ENCODE measurements around the gene DHCR24. TPM values are rescaled to one million over a fixed set of nuclear protein-coding genes. Genes with fewer than 3 reads are reported as not detected.

DHCR24 gene
- total and polyA plus RNA-seq, 2 of the 13 experiments (the other 11 are each of a cell fraction or from before 2014, with no cell fraction given): 374 to 448 TPM

DNA sequence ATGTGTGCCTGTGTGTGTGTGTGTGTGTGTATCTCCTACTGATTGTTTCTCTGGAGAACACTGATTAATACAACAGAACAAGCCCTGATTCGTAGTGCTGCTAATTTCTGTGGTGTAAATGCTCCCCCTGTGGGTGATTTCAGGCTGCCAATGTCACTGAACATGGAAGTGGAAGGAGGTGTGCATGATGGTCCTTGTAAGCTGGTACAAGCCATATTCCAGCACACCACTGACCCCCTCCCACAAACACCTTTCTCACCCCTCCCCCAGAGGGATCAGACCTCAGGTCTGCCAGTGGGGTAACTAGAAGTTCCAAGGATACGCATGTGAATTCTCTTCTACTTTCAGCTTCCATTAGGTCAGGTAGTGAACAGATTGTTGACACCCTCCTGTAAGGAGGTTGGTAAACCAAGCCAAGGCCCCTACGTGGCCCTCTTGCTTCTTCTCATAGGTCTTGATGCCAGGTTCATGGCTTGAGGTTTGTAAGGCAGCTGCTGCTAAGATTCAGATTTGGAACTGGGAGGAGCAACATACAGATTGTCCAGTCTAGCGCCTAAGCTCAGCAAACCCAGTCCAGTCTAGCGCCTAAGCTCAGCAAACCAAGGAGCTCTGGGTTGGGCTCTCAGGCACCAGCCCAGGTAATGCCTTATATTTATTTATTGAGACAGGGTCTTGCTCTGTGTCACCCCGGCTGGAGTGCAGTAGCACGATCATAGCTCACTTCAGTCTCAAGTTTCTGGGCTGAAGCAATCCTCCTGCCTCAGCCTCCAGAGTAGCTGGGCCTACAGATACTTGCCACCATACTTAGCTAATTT lies 38.7 kb downstream of the DHCR24 start:
- ChIA-PET CTCF (ENCODE audit: low intra/inter-chr PET ratio, low total read pairs) (no interaction called here), POLR2A (interaction anchor here (1.3 to 6.6 kb wide), 6 partner anchors 10 to 39 kb away, joined by 3 to 52 read pairs (median 16); partner anchors contain the start of gene DHCR24)
- FAIRE-seq (no peak), DNase-seq (ENCODE audit: low spot score) (no peak), ATAC-seq (no peak)
- 71% methylated on average over 4 of the region's 7 CpGs for WGBS (ENCODE audit: low lambda C conversion rate)
- Histone ChIP-seq H2AFZ (ENCODE audit: low read length) (no peak overlapping the region), H3K4me3 (replicated peaks in 1 of 3; ENCODE audit: insufficient read depth in 1 of 3, low read depth in 2 of 3, low read length in 3 of 3) (no peak overlapping the region), H4K20me1 (ENCODE audit: insufficient read depth, low read length) (peaks cover 37% of the 10 kb centered on the region), H3K27ac (ENCODE audit: extremely low read length, insufficient read depth, low read length) (no peak overlapping the region), H3K36me3 (replicated peaks in 1 of 2; ENCODE audit: control insufficient read depth in 1 of 2, insufficient read depth in 2 of 2, low read length in 2 of 2) (peaks cover 36 to 42% of the 10 kb centered on the region in 2 experiments), H3K9me3 (ENCODE audit: low read length) (no peaks in the 10 kb centered on the region), H3K4me1 (ENCODE audit: insufficient read depth, low read length) (peaks cover 7% of the 10 kb centered on the region; the same call in 1 of the 2 replicates), H3K27me3 (ENCODE audit: control insufficient read depth in 1 of 2, insufficient read depth in 2 of 2, low read length in 2 of 2) (no peaks in the 10 kb centered on the region), H3K9ac (ENCODE audit: insufficient read depth, low read depth, low read length) (no peak overlapping the region), H3K4me2 (ENCODE audit: low read depth, low read length) (no peak overlapping the region), H3K79me2 (ENCODE audit: insufficient read depth, low read length) (no peaks in the 10 kb centered on the region)
- no TSS peak for BruUV-seq (replicated peaks)
- intact Hi-C loops (cut with micrococcal nuclease; ENCODE audit: unreplicated experiment): loop anchor here (5.0 kb wide), 1 partner anchor 39 kb away; the partner anchor contains the start of gene DHCR24
- in situ Hi-C loops (cut with HindIII; ENCODE audit: extremely low pct_ligation_motif_present, low pct_unique_long_range_greater_than_20kb): no loop called here
- TF ChIP-seq MATR3 (CRISPR knock-in tag; IDR thresholded peaks at IDR 0.05) (no peak), TFE3 (CRISPR knock-in tag; IDR thresholded peaks at IDR 0.05) (no peak), ZNF24 (IDR thresholded peaks at IDR 0.05) (no peak), SNAI1 (CRISPR knock-in tag; IDR thresholded peaks at IDR 0.05; ENCODE audit: borderline replicate concordance) (no peak), MLX (CRISPR knock-in tag; IDR thresholded peaks at IDR 0.05) (no peak), RBM22 (optimal IDR thresholded peaks at IDR 0.05; ENCODE audit: low read length) (peak; percentile 95), ZC3H13 (CRISPR knock-in tag; IDR thresholded peaks at IDR 0.05) (peak; percentile 60; the same call in 1 of the 2 replicates), ZNF788 (CRISPR knock-in tag; IDR thresholded peaks at IDR 0.05; ENCODE audit: borderline replicate concordance) (no peak; the same call in 1 of the 2 replicates), ZNF468 (CRISPR knock-in tag; IDR thresholded peaks at IDR 0.05) (no peak), CTCF (CRISPR knock-in tag; IDR thresholded peaks at IDR 0.05) (peak; percentile 42), AGO2 (optimal IDR thresholded peaks at IDR 0.05; ENCODE audit: low read depth, low read length) (no peak), PLRG1 (conservative IDR thresholded peaks at IDR 0.05) (no peak)
- TF ChIP-seq, protein P1, sequence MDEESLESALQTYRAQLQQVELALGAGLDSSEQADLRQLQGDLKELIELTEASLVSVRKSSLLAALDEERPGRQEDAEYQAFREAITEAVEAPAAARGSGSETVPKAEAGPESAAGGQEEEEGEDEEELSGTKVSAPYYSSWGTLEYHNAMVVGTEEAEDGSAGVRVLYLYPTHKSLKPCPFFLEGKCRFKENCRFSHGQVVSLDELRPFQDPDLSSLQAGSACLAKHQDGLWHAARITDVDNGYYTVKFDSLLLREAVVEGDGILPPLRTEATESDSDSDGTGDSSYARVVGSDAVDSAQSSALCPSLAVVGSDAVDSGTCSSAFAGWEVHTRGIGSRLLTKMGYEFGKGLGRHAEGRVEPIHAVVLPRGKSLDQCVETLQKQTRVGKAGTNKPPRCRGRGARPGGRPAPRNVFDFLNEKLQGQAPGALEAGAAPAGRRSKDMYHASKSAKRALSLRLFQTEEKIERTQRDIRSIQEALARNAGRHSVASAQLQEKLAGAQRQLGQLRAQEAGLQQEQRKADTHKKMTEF (CRISPR knock-in tag; IDR thresholded peaks at IDR 0.05): 0 out of 2 replicates have a peak, but pooled peaks have one; percentile 31
- TF ChIP-seq, protein P2, sequence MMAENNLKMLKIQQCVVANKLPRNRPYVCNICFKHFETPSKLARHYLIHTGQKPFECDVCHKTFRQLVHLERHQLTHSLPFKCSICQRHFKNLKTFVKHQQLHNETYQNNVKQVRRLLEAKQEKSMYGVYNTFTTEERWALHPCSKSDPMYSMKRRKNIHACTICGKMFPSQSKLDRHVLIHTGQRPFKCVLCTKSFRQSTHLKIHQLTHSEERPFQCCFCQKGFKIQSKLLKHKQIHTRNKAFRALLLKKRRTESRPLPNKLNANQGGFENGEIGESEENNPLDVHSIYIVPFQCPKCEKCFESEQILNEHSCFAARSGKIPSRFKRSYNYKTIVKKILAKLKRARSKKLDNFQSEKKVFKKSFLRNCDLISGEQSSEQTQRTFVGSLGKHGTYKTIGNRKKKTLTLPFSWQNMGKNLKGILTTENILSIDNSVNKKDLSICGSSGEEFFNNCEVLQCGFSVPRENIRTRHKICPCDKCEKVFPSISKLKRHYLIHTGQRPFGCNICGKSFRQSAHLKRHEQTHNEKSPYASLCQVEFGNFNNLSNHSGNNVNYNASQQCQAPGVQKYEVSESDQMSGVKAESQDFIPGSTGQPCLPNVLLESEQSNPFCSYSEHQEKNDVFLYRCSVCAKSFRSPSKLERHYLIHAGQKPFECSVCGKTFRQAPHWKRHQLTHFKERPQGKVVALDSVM (CRISPR knock-in tag; IDR thresholded peaks at IDR 0.05): 0 out of 2 replicates have a peak, but pooled peaks have one; percentile 44
- TF ChIP-seq, protein P3, sequence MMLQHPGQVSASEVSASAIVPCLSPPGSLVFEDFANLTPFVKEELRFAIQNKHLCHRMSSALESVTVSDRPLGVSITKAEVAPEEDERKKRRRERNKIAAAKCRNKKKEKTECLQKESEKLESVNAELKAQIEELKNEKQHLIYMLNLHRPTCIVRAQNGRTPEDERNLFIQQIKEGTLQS (CRISPR knock-in tag; IDR thresholded peaks at IDR 0.05): no peak

Data from HepG2 (cell line).